COLO668 (cell line): Measurements from ENCODE around the gene GPR173.
A peak's percentile ranks its signal among the peaks of the same experiment; 100 is the strongest.

ENCODE experiments used
- DNase-seq: peaks from one replicate; lab custom pipeline; 2025; ENCODE audit not compliant: unreplicated experiment; lab: John Stamatoyannopoulos, UW

GPR173 gene

DNA sequence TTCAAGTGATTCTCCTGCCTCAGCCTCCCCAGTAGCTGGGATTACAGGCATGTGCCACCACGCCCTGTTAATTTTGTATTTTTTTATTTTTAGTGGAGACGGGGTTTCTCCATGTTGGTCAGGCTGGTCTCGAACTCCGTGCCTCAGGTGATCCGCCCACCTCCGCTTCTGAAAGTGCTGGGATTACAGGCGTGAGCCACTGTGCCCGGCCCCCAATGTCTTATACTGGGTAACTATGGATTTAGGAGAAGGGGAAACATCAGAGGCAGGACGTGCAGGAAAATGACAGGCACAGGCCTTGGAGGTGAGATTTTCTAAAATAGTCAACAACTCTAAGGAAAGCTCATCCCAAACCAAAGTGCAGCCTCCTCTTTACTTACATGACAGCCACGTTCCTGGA, 22.5 kb downstream of the GPR173 start:
- DNase-seq = no peak

DNA sequence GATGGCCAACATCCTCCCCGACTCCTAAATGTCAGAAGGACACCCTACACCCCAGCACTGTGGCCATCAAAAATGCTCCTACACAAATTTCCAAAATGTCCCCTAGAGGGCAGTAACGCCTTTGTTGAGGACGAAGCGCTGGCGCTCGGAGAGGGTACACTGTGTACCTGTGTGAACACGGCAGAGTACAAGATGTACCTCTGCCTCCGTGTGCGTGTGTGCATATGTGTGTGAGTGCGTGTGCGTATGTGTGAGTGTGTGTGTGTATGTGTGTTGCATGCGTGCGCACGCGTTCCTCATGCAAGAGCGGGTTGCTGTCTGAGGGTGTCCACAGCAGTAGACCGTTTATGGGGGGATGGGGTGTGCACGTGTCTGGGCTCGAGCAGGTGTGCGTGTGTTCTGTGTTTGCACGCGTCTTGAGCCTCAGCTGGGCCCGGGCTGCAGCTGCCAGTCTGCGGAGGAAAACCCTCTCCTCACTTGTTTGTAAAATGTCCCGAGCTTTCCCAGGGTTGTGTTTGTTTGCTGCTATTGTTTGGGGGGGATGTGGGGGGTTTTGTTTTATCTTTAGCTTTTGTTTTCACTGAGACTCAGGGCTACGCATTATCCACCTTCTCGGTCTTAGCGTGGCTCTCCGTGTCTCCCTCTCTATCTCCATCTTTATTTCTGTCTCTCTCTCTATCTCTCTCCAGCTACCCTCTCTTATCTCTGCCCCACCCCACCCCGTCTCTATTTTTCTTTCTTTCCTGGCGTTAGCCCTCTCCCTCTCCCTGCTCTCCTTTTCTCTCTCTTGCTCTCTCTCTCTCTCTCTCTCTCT, 23.2 kb downstream of the GPR173 start:
- peak; percentile 90 for DNase-seq

DNA sequence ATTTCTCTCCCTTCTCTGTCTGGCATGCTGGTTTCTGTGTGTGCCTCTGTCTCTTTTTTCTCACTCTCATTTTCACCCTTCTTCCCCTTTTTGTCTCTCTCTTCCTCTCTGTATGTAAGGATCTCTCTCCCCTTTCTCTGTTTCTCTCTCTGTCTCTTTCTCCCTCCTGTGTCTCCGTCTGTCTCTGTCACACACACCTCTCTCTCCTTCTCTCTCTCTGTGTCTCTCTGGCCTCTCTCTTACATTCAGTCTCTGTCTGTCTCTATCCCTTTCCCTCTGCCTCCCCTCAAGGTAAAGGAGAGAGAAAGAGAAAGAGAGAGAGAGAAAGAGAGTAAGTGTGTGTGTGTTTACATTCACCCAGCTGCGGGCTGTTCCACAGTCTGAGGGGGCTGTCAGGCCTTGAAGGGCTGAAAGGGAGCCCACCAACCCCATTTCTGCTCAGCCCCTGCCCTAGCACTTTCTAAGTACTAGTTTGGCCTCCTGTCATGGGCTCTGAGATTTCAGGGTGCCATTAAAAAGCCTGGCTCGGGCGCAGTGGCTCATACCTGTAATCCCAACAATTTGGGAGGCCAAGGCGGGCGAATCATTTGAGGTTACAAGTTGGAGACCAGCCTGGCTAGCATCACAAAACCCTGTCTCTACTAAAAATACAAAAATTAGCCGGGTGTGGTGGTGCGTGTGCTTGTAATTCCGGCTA, 24.0 kb downstream of the GPR173 start:
- peak; percentile 33 for DNase-seq

DNA sequence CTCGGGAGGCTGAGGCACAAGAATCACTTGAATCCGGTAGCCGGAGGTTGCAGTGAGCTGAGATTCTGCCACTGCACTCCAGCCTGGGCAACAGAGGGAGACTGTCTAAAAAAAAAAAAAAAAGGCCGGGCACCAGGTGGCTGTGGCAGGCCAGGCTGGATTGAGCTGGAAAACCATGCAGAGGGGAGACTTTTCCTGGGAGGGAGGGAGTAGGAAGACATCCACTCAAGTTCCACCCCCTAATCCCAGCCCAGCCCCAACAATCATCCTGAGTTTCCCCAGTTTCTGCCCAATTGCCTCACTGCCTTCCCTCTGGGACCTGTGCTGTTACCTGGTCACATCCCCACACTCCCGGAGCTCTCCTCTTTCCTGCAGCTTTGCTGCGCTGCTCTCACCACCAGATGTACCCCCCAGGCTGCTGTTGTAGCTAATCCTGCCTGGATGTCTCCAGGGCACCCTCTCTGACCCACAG, 24.6 kb downstream of the GPR173 start:
- peak; percentile 59 for DNase-seq

DNA sequence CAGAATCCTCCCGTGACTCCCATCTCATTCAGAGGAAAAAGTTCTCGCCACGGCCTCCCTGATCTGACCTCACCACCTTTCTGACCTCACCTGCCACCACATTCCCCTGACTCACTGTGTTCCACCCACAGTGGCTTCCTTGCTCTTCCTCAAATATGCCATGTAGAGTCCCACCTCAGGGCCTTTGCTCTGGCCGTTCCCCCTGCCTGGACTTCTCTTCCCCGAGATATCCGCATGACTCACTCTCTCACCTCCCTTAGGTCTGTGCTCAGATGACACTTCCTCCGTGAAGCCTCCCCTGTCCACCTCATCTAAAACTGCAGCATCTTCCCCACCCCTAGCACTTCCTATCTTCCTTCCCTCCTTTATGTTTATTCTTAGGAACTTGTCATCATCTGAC, 26.4 kb downstream of the GPR173 start:
- DNase-seq = peak; percentile 16

DNA sequence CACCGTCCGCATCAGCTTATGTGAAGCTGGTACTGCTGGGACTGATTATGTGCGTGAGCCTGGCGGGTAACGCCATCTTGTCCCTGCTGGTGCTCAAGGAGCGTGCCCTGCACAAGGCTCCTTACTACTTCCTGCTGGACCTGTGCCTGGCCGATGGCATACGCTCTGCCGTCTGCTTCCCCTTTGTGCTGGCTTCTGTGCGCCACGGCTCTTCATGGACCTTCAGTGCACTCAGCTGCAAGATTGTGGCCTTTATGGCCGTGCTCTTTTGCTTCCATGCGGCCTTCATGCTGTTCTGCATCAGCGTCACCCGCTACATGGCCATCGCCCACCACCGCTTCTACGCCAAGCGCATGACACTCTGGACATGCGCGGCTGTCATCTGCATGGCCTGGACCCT, 28.1 kb downstream of the GPR173 start:
- DNase-seq = no peak

DNA sequence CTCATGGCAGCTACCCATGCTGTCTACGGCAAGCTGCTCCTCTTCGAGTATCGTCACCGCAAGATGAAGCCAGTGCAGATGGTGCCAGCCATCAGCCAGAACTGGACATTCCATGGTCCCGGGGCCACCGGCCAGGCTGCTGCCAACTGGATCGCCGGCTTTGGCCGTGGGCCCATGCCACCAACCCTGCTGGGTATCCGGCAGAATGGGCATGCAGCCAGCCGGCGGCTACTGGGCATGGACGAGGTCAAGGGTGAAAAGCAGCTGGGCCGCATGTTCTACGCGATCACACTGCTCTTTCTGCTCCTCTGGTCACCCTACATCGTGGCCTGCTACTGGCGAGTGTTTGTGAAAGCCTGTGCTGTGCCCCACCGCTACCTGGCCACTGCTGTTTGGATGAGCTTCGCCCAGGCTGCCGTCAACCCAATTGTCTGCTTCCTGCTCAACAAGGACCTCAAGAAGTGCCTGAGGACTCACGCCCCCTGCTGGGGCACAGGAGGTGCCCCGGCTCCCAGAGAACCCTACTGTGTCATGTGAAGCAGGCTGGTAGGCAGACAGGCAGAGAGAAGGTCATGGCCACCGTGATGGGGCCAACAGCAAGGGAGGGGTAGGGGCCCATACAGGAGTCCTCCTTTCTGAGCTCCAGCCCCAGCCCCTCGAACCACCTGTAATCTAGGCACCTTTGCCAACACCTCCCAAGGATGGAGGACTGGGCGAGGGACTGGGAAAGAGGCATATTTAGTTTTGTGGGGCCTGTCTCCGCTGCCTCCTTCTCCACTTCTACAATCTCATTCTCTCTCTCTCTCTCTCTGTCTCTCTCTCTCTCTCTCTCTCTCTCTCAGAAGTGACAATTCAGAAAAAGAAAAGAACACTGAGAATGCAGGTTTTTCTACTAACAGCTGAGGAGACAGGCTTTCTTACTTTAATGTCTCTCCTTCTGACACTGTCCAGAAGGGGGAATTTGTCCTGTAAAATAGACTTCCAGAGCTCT, 28.9 kb downstream of the GPR173 start:
- DNase-seq = peak; percentile 10

DNA sequence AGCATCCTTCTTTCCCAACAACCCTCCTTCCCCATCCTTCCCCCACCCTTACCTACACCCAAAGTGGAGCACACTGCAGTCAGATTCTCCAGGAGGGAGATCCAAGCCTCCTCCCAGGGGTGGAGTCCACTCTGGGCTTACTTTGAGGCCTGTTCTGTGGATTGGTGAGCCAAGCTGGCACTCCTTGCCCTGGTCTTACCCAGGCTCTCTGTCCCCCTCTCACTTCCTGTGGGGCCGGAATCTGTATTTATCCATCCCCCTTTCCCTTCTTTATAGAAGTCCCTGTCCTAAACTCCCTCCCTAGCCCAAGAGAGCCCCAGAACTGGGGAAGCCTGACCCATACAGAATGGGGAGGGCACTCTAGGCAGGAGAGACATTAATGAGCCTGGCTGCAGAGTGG, 30.4 kb downstream of the GPR173 start:
- no peak for DNase-seq

DNA sequence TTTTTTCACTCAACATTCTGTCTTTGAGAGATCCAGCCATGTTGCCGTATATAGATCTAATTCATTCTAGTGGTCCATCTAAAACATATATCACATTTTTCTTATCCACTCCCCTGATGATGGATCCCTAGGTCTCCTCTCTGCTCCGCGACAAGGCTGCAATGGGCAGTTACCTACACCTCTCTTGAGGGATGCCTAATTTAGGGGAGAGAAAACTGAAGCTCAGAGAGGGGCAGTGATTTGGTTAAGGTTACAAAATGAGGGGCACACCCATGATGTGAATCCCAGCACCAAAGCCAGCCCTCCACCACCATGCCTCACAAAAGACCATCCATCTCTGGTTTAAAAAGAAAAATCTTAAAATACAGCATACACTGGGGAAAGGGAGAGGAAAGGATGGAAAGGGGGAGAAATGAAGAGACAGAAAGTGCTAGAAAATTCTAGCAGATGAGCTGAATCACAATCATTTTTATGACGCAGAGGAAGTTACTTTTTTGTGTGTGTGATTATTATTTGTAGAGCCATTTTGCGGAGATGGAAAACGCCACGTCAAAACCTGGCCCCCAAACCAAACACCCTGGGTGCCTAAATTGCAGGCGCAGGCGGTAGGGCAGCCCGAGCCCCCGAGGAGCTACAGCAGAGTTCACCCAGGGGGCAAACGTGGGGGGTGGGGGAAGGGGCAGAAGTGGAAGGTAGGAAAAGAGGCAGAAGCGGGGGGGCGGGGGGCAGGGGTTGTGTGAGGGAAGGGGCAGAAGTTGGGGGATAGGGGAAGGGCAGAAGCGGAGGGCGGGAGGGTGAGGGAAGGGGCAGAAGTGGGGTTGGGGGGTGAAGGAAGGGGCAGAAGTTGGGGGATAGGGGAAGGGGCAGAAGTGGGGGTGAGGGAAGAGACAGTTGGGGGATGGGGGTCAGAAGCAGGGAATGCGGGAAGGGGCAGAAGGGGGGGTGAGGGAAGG, 32.3 kb downstream of the GPR173 start:
- no peak for DNase-seq

DNA sequence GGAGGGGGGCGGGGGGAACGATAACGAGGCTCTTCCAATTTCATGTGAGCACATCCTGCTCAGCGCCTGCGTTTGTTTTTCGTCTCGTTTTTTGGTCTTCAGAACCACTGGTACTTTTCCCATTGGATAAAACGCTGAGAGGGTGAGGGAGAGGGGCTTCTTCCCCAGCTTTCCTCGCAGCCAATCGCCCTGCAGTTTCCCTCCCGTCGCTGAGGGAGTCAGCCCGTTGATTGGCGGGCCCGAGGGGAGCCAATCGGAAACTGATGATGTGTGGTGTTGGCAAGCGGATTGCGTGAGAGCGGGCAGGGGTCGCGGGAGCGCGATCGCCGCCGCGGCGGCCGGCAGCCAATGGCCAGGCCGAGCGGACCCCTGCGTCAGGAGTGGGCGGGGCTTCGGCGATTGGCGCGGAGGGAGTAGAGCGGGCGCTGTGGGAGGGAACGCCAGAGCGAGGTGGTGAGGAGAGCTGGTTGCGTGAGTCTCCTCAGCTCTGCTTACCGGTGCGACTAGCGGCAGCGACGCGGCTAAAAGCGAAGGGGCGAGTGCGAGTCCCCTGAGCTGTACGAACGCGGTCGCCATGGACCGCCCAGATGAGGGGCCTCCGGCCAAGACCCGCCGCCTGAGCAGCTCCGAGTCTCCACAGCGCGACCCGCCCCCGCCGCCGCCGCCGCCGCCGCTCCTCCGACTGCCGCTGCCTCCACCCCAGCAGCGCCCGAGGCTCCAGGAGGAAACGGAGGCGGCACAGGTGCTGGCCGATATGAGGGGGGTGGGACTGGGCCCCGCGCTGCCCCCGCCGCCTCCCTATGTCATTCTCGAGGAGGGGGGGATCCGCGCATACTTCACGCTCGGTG, 33.6 kb downstream of the GPR173 start, which contains the start of gene TSPYL2:
TSPYL2 (plus strand) TSS at position 443 of the 848 bp plus-strand sequence; CDS start at position 575, 132 bp downstream.
- DNase-seq = peak; percentile 94

DNA sequence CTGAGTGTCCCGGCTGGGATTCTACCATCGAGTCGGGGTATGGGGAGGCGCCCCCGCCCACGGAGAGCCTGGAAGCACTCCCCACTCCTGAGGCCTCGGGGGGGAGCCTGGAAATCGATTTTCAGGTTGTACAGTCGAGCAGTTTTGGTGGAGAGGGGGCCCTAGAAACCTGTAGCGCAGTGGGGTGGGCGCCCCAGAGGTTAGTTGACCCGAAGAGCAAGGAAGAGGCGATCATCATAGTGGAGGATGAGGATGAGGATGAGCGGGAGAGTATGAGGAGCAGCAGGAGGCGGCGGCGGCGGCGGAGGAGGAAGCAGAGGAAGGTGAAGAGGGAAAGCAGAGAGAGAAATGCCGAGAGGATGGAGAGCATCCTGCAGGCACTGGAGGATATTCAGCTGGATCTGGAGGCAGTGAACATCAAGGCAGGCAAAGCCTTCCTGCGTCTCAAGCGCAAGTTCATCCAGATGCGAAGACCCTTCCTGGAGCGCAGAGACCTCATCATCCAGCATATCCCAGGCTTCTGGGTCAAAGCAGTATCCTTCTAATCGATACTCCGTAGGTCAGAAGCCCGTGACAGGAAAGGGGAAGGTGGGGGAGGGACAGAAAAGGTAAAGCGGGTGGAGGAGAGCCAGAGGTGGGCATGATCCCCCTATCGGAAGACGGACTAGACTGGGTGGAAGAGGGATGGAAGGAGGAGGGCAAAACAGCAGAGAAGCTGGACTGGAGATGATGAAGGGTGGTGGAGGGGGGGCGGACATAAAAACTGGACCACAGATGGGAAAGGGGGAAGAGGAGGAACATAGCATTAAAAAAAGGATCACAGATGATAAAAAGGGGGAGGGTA, 34.4 kb downstream of the GPR173 start:
- no peak for DNase-seq

DNA sequence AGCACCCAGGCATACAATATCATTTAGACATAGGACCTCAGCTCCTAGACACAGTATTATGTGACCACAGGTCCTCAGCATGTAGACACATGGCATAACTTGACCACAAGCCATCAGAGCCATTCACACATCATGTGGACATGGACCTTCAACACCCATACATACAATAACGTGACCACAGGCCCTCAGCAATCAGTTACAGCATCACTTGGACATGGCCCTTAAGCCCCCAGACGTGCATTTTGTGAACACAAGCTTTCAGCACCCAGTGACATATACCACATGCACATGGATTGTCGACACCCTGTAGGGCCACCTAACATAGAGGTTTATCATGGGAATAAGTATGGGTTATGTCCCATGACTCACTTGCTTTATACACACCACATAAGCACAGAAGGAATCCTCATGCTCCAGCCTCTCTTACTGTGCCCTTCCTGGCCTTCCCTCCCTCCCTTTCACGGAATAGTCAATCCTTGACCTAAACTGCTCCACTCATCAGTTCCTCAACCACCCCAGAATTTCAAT, 35.5 kb downstream of the GPR173 start:
- no peak for DNase-seq

DNA sequence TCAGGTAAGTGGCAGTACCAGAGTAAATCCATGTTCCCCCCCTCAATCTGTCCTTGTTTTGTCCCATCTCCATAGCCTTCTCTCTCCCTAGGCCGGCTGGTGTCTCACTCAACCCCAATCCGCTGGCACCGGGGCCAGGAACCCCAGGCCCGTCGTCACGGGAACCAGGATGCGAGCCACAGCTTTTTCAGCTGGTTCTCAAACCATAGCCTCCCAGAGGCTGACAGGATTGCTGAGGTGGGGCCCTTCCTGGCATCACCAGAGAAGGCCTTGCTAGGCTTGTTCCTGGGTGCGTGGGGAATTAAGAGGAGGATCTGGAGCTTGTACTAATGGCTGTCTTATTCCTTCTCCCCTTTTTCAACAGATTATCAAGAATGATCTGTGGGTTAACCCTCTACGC, 36.3 kb downstream of the GPR173 start:
- DNase-seq = no peak

DNA sequence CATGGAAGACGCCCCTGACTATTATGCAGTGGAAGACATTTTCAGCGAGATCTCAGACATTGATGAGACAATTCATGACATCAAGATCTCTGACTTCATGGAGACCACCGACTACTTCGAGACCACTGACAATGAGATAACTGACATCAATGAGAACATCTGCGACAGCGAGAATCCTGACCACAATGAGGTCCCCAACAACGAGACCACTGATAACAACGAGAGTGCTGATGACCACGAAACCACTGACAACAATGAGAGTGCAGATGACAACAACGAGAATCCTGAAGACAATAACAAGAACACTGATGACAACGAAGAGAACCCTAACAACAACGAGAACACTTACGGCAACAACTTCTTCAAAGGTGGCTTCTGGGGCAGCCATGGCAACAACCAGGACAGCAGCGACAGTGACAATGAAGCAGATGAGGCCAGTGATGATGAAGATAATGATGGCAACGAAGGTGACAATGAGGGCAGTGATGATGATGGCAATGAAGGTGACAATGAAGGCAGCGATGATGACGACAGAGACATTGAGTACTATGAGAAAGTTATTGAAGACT, 37.2 kb downstream of the GPR173 start:
- DNase-seq = no peak

DNA sequence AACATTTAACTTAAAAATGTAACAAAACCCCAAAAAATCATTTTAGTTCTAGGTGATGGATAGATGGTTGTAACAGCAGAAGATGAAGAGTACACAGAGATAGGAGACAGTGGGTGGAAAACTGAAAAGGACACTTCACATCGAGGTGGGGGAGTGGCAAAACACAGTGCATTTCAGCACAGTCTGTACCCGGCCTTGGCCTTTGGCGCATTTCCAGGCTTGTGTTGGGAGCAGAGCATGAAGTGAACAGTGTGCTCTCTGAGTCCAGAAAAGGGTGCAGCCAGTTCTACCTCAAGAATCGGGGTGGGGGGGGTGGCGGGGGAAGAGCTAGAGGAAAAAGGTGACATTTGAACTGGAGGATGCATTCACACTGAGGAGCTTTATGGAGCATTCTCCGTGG, 37.9 kb downstream of the GPR173 start:
- DNase-seq = no peak

DNA sequence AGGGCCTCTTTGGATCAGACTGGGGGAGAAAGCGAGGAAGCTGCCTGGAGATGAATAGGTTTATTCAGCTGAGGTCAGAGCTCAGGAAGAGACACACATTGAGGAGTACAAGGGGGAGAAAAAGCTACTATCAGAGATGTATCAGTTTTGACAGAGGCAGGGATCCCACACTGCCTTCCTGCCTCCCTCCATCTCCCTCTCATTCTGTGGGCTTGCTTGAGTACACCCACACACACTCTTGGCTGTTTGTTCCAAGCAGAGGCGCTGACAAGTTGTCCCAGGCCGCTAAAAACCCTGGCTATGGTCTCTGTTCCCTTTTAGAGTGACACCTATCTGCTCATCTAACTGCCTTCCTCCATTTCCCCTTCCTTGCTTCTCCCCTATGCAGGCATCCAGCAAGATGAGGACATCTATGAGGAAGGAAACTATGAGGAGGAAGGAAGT, 38.8 kb downstream of the GPR173 start:
- DNase-seq = no peak

DNA sequence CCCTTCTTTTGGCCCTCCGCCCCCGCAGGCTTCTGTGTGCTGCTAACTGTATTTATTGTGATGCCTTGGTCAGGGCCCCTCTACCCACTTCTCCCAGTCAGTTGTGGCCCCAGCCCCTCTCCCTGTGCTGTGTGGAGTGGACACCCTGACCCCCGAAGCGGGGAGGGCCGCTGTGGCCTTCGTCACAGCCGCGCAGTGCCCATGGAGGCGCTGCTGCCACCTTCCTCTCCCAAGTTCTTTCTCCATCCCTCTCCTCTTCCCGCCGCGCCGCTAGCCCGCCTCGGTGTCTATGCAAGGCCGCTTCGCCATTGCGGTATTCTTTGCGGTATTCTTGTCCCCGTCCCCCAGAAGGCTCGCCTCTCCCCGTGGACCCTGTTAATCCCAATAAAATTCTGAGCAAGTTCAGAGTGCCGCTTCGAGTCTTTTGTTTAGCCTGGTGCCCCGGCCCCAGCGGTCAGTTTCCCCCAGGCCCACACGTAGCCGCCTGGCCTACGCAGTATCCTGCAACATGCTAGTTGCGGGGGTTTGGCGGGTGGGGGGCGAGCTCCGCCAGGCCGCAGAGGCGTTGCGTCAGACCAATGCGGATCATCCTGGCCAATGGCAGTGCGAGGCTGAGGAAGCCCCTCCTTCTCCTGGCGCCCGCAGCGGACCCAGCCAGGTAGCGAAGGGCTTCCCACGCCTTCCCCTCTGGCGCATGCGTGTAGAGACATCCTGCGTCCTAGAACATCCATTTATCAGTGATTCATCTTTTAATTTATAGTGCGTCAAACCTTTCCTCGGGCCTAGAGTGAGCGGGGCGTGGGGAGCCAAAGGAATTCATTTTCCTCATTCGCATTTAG, 39.8 kb downstream of the GPR173 start:
- DNase-seq = peak; percentile 21
